ENCODE data around the gene CTAGE8. TPM values are rescaled to one million over a fixed set of nuclear protein-coding genes. Genes with fewer than 3 reads are reported as not detected.
"Not testable (repeated sequence)": the region's sequence is repeated elsewhere in the genome, so short reads cannot be mapped to it uniquely, and the experiment has no call there.

CTAGE8 gene, protein sequence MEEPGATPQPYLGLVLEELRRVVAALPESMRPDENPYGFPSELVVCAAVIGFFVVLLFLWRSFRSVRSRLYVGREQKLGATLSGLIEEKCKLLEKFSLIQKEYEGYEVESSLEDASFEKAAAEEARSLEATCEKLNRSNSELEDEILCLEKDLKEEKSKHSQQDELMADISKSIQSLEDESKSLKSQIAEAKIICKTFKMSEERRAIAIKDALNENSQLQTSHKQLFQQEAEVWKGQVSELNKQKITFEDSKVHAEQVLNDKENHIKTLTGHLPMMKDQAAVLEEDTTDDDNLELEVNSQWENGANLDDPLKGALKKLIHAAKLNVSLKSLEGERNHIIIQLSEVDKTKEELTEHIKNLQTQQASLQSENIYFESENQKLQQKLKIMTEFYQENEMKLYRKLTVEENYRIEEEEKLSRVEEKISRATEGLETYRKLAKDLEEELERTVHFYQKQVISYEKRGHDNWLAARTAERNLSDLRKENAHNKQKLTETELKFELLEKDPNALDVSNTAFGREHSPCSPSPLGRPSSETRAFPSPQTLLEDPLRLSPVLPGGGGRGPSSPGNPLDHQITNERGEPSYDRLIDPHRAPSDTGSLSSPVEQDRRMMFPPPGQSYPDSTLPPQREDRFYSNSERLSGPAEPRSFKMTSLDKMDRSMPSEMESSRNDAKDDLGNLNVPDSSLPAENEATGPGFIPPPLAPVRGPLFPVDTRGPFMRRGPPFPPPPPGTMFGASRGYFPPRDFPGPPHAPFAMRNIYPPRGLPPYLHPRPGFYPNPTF
- 4.9 and 5.1 TPM in 2 replicates for total RNA-seq (2013; cell fraction: nucleolus; rRNA removed)
- total RNA-seq (2014; rRNA removed) (0.44 and 0.62 TPM in 2 replicates), total RNA-seq (2014; rRNA removed; fragmentation: Illumina TruSeq; extraction: Trizol) (1.1 and 1.4 TPM in 2 replicates), total RNA-seq (2021) (0.67 and 1.4 TPM in 2 replicates), polyA plus RNA-seq (2011; rRNA removed) (0.69 and 1.4 TPM in 2 replicates), polyA plus RNA-seq (2014; fragmentation: Illumina TruSeq; extraction: Trizol) (1.1 and 1.5 TPM in 2 replicates), polyA plus RNA-seq (2014; fragmentation: Nextera tagmentation; extraction: Ambion mirVana) (under 1 TPM; 0.39 to 0.64 TPM), polyA plus RNA-seq (2014; rRNA removed) (0.34 and 1.1 TPM in 2 replicates), polyA plus RNA-seq (2016; fragmentation: Nextera tagmentation; extraction: Ambion mirVana) (under 1 TPM; 0.09 to 0.38 TPM), polyA minus RNA-seq (2011; rRNA and poly(A)+ RNA removed) (0.67 TPM in 1 of 2 replicates, not detected in the other), Bru-seq, nascent RNA (percentile 39 among the genes with signal in this experiment), BruChase-seq, experiment 1, labeled RNA remaining after a 6-hour chase (percentile 46 among the genes with signal in this experiment), BruChase-seq, experiment 2, labeled RNA remaining after a 2-hour chase (percentile 46 among the genes with signal in this experiment)
- polyA plus RNA-seq (2011; ENCODE audit: low read depth) = 0.30 TPM
- 0.30 and 0.40 TPM in 2 replicates for polyA plus RNA-seq (2011; cell fraction: cytosol; rRNA removed)
- 2.5 and 2.9 TPM in 2 replicates for polyA plus RNA-seq (2011; cell fraction: nucleus; rRNA removed)
- 0.41 and 0.81 TPM in 2 replicates for polyA plus RNA-seq (2012)
- not detected in 2 replicates for polyA minus RNA-seq (2011; cell fraction: cytosol; rRNA and poly(A)+ RNA removed)
- polyA minus RNA-seq (2011; cell fraction: nucleus; rRNA and poly(A)+ RNA removed) = 0.73 and 0.96 TPM in 2 replicates
- long read RNA-seq, experiment 1 = 0 reads
- long read RNA-seq, experiment 2, partial matches to known transcripts = 0 of 1 reads
- long read RNA-seq, experiment 2, other reads (novel, unspliced or antisense) = 0 of 1 reads

DNA sequence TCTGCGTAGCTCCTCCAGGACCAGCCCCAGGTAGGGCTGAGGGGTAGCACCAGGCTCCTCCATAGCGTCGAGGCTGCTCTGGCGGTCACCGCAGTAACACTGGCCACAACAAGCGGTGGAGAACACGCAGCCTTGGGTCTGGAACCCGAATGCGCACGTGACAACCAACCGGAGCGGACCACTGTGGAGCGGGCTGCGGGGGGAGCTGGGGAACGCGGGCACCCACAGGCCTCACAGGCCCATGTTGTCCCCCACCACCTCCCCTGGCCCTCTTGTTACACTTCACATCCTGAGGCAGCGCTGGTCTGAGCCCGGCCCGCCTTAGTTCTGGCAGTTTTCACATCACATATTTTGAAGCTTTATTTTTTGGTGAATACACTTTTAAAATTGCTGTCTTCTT is at the start of gene CTAGE8:
Gene CTAGE8 (minus strand): TSS at position 101 of the 400 bp plus-strand sequence. CDS start 38 bp downstream, at position 63.
- H3K79me2 ChIP-seq (ENCODE audit: control insufficient read depth, insufficient read depth, low read length); ATAC-seq; H3K9me3 ChIP-seq (replicated peaks; ENCODE audit: control insufficient read depth, insufficient read depth, low read length); DNase-seq (ENCODE audit: low read depth, low spot score); H3K36me3 ChIP-seq (ENCODE audit: control insufficient read depth in 2 of 2, insufficient read depth in 2 of 2, low read length in 1 of 2); SMC1A ChIA-PET (ENCODE audit: uncharacterized antibody, unreplicated experiment); in situ Hi-C loops (cut with MboI); POLR2A ChIA-PET; H3K4me3 ChIP-seq; RAD21 ChIA-PET (ENCODE audit: unreplicated experiment); H3K4me1 ChIP-seq (ENCODE audit: control insufficient read depth, insufficient read depth, low read length); H4K20me1 ChIP-seq (ENCODE audit: control insufficient read depth, insufficient read depth); H3K9ac ChIP-seq (ENCODE audit: control insufficient read depth, insufficient read depth, low read length); H3K27ac ChIP-seq (ENCODE audit: control insufficient read depth, insufficient read depth); H3K4me2 ChIP-seq (ENCODE audit: control insufficient read depth, insufficient read depth); H3K27me3 ChIP-seq (replicated peaks in 1 of 2; ENCODE audit: control insufficient read depth in 2 of 2, insufficient read depth in 2 of 2, low read length in 1 of 2); BruUV-seq (replicated peaks); H2AFZ ChIP-seq (ENCODE audit: control insufficient read depth, low read depth, low read length); intact Hi-C loops (cut with micrococcal nuclease; ENCODE audit: unreplicated experiment); CTCF ChIA-PET; FAIRE-seq: not testable (repeated sequence)
- WGBS (ENCODE audit: insufficient coverage, insufficient replicate concordance, low lambda C conversion rate, missing lambda C conversion rate) = no CpG with 5 or more reads among the region's 19 CpGs

- H2AFZ ChIP-seq (ENCODE audit: control insufficient read depth, low read depth, low read length); ATAC-seq; RAD21 ChIA-PET (ENCODE audit: unreplicated experiment); POLR2A ChIA-PET; H3K9ac ChIP-seq (ENCODE audit: control insufficient read depth, insufficient read depth, low read length); BruUV-seq (replicated peaks); H3K4me1 ChIP-seq (ENCODE audit: control insufficient read depth, insufficient read depth, low read length); SMC1A ChIA-PET (ENCODE audit: uncharacterized antibody, unreplicated experiment); H4K20me1 ChIP-seq (ENCODE audit: control insufficient read depth, insufficient read depth); FAIRE-seq; H3K79me2 ChIP-seq (ENCODE audit: control insufficient read depth, insufficient read depth, low read length); H3K4me3 ChIP-seq; in situ Hi-C loops (cut with MboI); intact Hi-C loops (cut with micrococcal nuclease; ENCODE audit: unreplicated experiment); H3K36me3 ChIP-seq (ENCODE audit: control insufficient read depth in 2 of 2, insufficient read depth in 2 of 2, low read length in 1 of 2); H3K27ac ChIP-seq (ENCODE audit: control insufficient read depth, insufficient read depth); H3K9me3 ChIP-seq (replicated peaks; ENCODE audit: control insufficient read depth, insufficient read depth, low read length); H3K27me3 ChIP-seq (replicated peaks in 1 of 2; ENCODE audit: control insufficient read depth in 2 of 2, insufficient read depth in 2 of 2, low read length in 1 of 2); CTCF ChIA-PET; DNase-seq (ENCODE audit: low read depth, low spot score); H3K4me2 ChIP-seq (ENCODE audit: control insufficient read depth, insufficient read depth): not testable (repeated sequence)
- WGBS (ENCODE audit: insufficient coverage, insufficient replicate concordance, low lambda C conversion rate, missing lambda C conversion rate) = no CpG with 5 or more reads among the region's 1 CpG
Observed at GRCh38 chr7:144317537-144317936, 48.4 kb upstream of the CTAGE8 start.

GRCh38 chr7:144311872-144312469 is 42.9 kb upstream of the CTAGE8 start, which contains the start of gene OR2A1:
OR2A1 (plus strand) TSS chr7:144312419; CDS start chr7:144318125, 5,706 bp downstream.
- H3K9ac ChIP-seq (ENCODE audit: control insufficient read depth, insufficient read depth, low read length); H3K36me3 ChIP-seq (ENCODE audit: control insufficient read depth in 2 of 2, insufficient read depth in 2 of 2, low read length in 1 of 2); H3K4me3 ChIP-seq; H4K20me1 ChIP-seq (ENCODE audit: control insufficient read depth, insufficient read depth); DNase-seq (ENCODE audit: low read depth, low spot score); ATAC-seq; H3K4me2 ChIP-seq (ENCODE audit: control insufficient read depth, insufficient read depth); BruUV-seq (replicated peaks); H2AFZ ChIP-seq (ENCODE audit: control insufficient read depth, low read depth, low read length); SMC1A ChIA-PET (ENCODE audit: uncharacterized antibody, unreplicated experiment); H3K4me1 ChIP-seq (ENCODE audit: control insufficient read depth, insufficient read depth, low read length); in situ Hi-C loops (cut with MboI); intact Hi-C loops (cut with micrococcal nuclease; ENCODE audit: unreplicated experiment); POLR2A ChIA-PET; H3K9me3 ChIP-seq (replicated peaks; ENCODE audit: control insufficient read depth, insufficient read depth, low read length); H3K27ac ChIP-seq (ENCODE audit: control insufficient read depth, insufficient read depth); H3K27me3 ChIP-seq (replicated peaks in 1 of 2; ENCODE audit: control insufficient read depth in 2 of 2, insufficient read depth in 2 of 2, low read length in 1 of 2); RAD21 ChIA-PET (ENCODE audit: unreplicated experiment); CTCF ChIA-PET; FAIRE-seq; H3K79me2 ChIP-seq (ENCODE audit: control insufficient read depth, insufficient read depth, low read length): not testable (repeated sequence)
- no CpG with 5 or more reads among the region's 2 CpGs for WGBS (ENCODE audit: insufficient coverage, insufficient replicate concordance, low lambda C conversion rate, missing lambda C conversion rate)
